CD14-positive monocyte (primary cell): ENCODE data around the gene OR52E5. TPM values are rescaled to one million over a fixed set of nuclear protein-coding genes. Genes with fewer than 3 reads are reported as not detected.

Source experiments
- DNase-seq, 3 donors: peaks; one replicate each; pipeline ENCODE4 v3.0.0-alpha.2; 2011 to 2022
- H2AFZ ChIP-seq: 2 replicates; pipeline ENCODE4 v1.6.0; 2012; ENCODE audit warnings: mild to moderate bottlenecking, low read depth, low read length, inconsistent platforms; ENCODE audit not compliant: insufficient read depth, poor library complexity, severe bottlenecking
- H3K27ac ChIP-seq, 2 donors: 1 replicate in 1 of 2; 2 replicates in 1 of 2; pipeline ENCODE4 v1.5.1; 2012 to 2013; ENCODE audit warnings: low read length in 2 of 2, control low read depth in 1 of 2, inconsistent platforms in 1 of 2, low read depth in 1 of 2, mild to moderate bottlenecking in 1 of 2
- H3K27me3 ChIP-seq, 2 donors: one replicate each; pipeline versions ENCODE4 v1.6.0 to v1.6.1; 2011 to 2013; ENCODE audit warnings: low read length in 2 of 2; ENCODE audit not compliant: control insufficient read depth in 2 of 2, insufficient read depth in 2 of 2
- H3K36me3 ChIP-seq, 2 donors: replicated peaks in 1 of 2; 1 replicate in 1 of 2; 2 replicates in 1 of 2; pipeline versions ENCODE4 v1.5.1 to v1.6.1; 2012 to 2013; ENCODE audit warnings: low read length in 2 of 2, control low read depth in 1 of 2, inconsistent platforms in 1 of 2, mild to moderate bottlenecking in 1 of 2; ENCODE audit not compliant: insufficient read depth in 2 of 2, control insufficient read depth in 1 of 2
- H3K4me1 ChIP-seq, 2 donors: 1 replicate in 1 of 2; 2 replicates in 1 of 2; pipeline versions ENCODE4 v1.5.1 to v1.6.1; 2012 to 2013; ENCODE audit warnings: low read length in 2 of 2, control low read depth in 1 of 2, inconsistent platforms in 1 of 2, mild to moderate bottlenecking in 1 of 2, moderate library complexity in 1 of 2; ENCODE audit not compliant: insufficient read depth in 2 of 2, control insufficient read depth in 1 of 2
- H3K4me2 ChIP-seq: replicated peaks from 2 replicates; pipeline ENCODE3; 2012; ENCODE audit warnings: low read length, moderate library complexity, mild to moderate bottlenecking; ENCODE audit not compliant: poor library complexity, severe bottlenecking; ENCODE audit errors: extremely low read depth
- H3K4me3 ChIP-seq, 3 experiments: fragments of 200-600 bp in 1 of 3; sonication (generic) in 1 of 3; replicated peaks in 1 of 3; 1 replicate in 2 of 3; 2 replicates in 1 of 3; pipeline ENCODE4 v1.5.1; 2011 to 2013; ENCODE audit warnings: low read length in 3 of 3, mild to moderate bottlenecking in 3 of 3, control low read depth in 2 of 3, low read depth in 2 of 3, inconsistent platforms in 1 of 3, moderate library complexity in 1 of 3
- H3K79me2 ChIP-seq: 2 replicates; pipeline ENCODE4 v1.6.0; 2012; ENCODE audit warnings: mild to moderate bottlenecking, control low read depth, inconsistent platforms, low read length, moderate library complexity; ENCODE audit not compliant: insufficient read depth
- H3K9ac ChIP-seq: 2 replicates; pipeline ENCODE4 v1.6.0; 2017; ENCODE audit warnings: low read length, mild to moderate bottlenecking; ENCODE audit not compliant: insufficient read depth, poor library complexity, severe bottlenecking
- H3K9me3 ChIP-seq, 2 donors: replicated peaks in 1 of 2; 1 replicate in 1 of 2; 2 replicates in 1 of 2; pipeline versions ENCODE4 v1.5.1 to v1.6.1; 2012 to 2013; ENCODE audit warnings: low read length in 2 of 2, control low read depth in 1 of 2; ENCODE audit not compliant: control insufficient read depth in 1 of 2, insufficient read depth in 1 of 2
- H4K20me1 ChIP-seq: 2 replicates; pipeline ENCODE4 v1.6.0; 2012; ENCODE audit warnings: mild to moderate bottlenecking, low read length, control low read depth, moderate library complexity; ENCODE audit not compliant: insufficient read depth
- H3K27ac Mint-ChIP-seq, 7 donors: one replicate each; pipeline ENCODE4 v1.8.0; 2020; ENCODE audit warnings: mild to moderate bottlenecking in 7 of 7, mixed read lengths in 7 of 7, moderate library complexity in 6 of 7, inconsistent platforms in 2 of 7
- H3K27me3 Mint-ChIP-seq, 3 donors: one replicate each; pipeline ENCODE4 v1.8.0; 2021 to 2022; ENCODE audit warnings: low read depth in 3 of 3, mild to moderate bottlenecking in 3 of 3, mixed read lengths in 3 of 3, moderate library complexity in 3 of 3, inconsistent platforms in 1 of 3
- H3K36me3 Mint-ChIP-seq, 2 donors: one replicate each; pipeline ENCODE4 v1.8.0; 2020; ENCODE audit warnings: mixed read lengths in 2 of 2, inconsistent platforms in 1 of 2, mild to moderate bottlenecking in 1 of 2
- H3K4me1 Mint-ChIP-seq: one replicate; pipeline ENCODE4 v1.8.0; 2020; ENCODE audit warnings: mild to moderate bottlenecking, mixed read lengths
- H3K4me3 Mint-ChIP-seq, 2 donors: one replicate each; pipeline ENCODE4 v1.8.0; 2020; ENCODE audit warnings: mild to moderate bottlenecking in 2 of 2, mixed read lengths in 2 of 2, moderate library complexity in 1 of 2
- H3K9me3 Mint-ChIP-seq, 7 donors: one replicate each; pipeline ENCODE4 v1.8.0; 2020 to 2022; ENCODE audit warnings: mixed read lengths in 7 of 7, mild to moderate bottlenecking in 6 of 7, moderate library complexity in 6 of 7, inconsistent platforms in 2 of 7
- WGBS: methylation state at CpG from one replicate; pipeline ENCODE4 v1.1.5; 2013; ENCODE audit warnings: missing lambda C conversion rate; ENCODE audit not compliant: insufficient coverage; 5-methylcytosine and 5-hydroxymethylcytosine counted together
- intact Hi-C, 2 donors: fragments of 100-400 bp; cut with micrococcal nuclease; formaldehyde crosslinking; loops; one replicate each; pipeline versions ENCODE4 v1.15.0 to v1.15.1; 2023
- polyA plus RNA-seq, 3 donors: library from polyadenylated mRNA; depleted of rRNA in 1 of 3; unstranded in 2 of 3; stranded (reverse) in 1 of 3; fragments of 300-500 nt in 2 of 3; fragments of >200 nt in 1 of 3; fragmentation: Illumina TruSeq in 2 of 3; gene quantifications; 1 replicate in 2 of 3; 2 replicates in 1 of 3; pipeline ENCODE4 v1.2.3, GENCODE V29; 2012 to 2021
- TF ChIP-seq, protein P1 (sequence below): fragments of 200-600 bp; IDR thresholded peaks from one replicate; pipeline ENCODE4 v1.8.0; 2022; ENCODE audit warnings: antibody characterized with exemption, mild to moderate bottlenecking

Gene OR52E5
- polyA plus RNA-seq, 3 donors: not detected

DNA sequence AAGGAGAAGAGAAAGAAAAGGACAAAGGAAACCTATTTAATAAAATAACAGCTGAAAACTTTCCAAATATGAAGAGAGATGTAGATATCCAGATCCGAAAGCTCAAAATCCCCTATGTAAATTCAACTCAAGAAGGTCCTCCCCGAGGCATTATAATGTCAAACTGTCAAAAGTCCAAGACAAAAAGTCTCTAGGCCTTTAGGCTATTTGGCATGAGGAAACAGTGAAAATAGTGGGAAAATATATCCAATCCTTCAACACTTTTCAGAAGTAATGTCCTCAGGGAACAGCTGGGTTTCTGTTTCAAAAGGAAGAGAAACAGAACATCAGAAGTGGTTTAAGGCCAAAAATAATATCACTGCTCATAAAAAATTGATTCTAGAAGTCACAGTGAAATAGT lies 14.4 kb upstream of the OR52E5 start:
- no peak overlapping the region for H2AFZ ChIP-seq
- H3K9ac ChIP-seq: no peak overlapping the region
- no peak overlapping the region for H3K4me3 ChIP-seq
- Mint-ChIP-seq H3K36me3 (no peaks in the 10 kb centered on the region), H3K9me3 (peaks cover 0 to 5% (median 3%) of the 10 kb centered on the region in 7 donors), H3K4me3 (no peak overlapping the region), H3K4me1 (no peaks in the 10 kb centered on the region), H3K27me3 (peaks cover 1 to 3% (median 2%) of the 10 kb centered on the region in 3 donors), H3K27ac (no peak overlapping the region)
- no peaks in the 10 kb centered on the region for H3K27me3 ChIP-seq
- H3K36me3 ChIP-seq: no peaks in the 10 kb centered on the region
- H4K20me1 ChIP-seq: no peaks in the 10 kb centered on the region
- no peaks in the 10 kb centered on the region for H3K79me2 ChIP-seq
- H3K27ac ChIP-seq: no peak overlapping the region
- H3K9me3 ChIP-seq: no peaks in the 10 kb centered on the region
- no CpG with 5 or more reads among the region's 2 CpGs for WGBS
- intact Hi-C loops: no loop called here
- no peaks in the 10 kb centered on the region for H3K4me1 ChIP-seq
- no peak for DNase-seq
- TF ChIP-seq, protein P1, sequence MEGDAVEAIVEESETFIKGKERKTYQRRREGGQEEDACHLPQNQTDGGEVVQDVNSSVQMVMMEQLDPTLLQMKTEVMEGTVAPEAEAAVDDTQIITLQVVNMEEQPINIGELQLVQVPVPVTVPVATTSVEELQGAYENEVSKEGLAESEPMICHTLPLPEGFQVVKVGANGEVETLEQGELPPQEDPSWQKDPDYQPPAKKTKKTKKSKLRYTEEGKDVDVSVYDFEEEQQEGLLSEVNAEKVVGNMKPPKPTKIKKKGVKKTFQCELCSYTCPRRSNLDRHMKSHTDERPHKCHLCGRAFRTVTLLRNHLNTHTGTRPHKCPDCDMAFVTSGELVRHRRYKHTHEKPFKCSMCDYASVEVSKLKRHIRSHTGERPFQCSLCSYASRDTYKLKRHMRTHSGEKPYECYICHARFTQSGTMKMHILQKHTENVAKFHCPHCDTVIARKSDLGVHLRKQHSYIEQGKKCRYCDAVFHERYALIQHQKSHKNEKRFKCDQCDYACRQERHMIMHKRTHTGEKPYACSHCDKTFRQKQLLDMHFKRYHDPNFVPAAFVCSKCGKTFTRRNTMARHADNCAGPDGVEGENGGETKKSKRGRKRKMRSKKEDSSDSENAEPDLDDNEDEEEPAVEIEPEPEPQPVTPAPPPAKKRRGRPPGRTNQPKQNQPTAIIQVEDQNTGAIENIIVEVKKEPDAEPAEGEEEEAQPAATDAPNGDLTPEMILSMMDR: no peak
- no peak overlapping the region for H3K4me2 ChIP-seq

DNA sequence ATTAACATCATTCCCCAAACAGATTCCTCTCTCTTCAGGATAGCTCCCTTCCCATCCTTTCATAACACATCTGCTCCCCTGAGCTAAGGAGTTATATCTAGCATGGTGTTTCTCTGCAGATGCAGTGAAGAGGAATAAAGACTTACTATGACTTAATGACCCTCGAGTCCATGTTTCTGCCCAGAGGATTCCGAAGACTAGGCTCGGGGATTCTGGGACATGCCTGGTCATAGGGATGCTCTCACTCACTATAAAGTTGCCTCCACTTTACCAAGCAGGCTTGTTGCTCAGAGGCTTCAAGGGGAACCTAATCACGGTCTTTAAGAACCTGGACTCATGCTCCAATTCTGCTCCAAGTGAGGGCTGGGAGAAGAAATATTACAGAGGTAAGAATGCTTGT lies 12.7 kb upstream of the OR52E5 start, which contains the start of gene OR52E4:
OR52E4 (plus strand) TSS at position 301 of the 400 bp plus-strand sequence. CDS start 3,664 bp downstream, outside the sequence.
- H3K9me3 Mint-ChIP-seq: peaks cover 0 to 1% (median 0%) of the 10 kb centered on the region in 7 donors
- no peak within 1 kb of the TSS for H3K4me2 ChIP-seq
- intact Hi-C loops: no loop called here
- no peak for DNase-seq
- no peaks in the 10 kb centered on the region for H3K4me1 Mint-ChIP-seq
- no peak within 1 kb of the TSS for H3K27ac ChIP-seq
- no peak within 1 kb of the TSS for H3K27ac Mint-ChIP-seq
- no peak within 1 kb of the TSS for H3K4me3 Mint-ChIP-seq
- H3K27me3 Mint-ChIP-seq: peaks cover 1 to 3% (median 2%) of the 10 kb centered on the region in 3 donors
- H3K9me3 ChIP-seq: no peaks in the 10 kb centered on the region
- H3K79me2 ChIP-seq: no peaks in the 10 kb centered on the region
- H3K36me3 ChIP-seq: no peaks in the 10 kb centered on the region
- H3K27me3 ChIP-seq: no peaks in the 10 kb centered on the region
- TF ChIP-seq, protein P1: no peak
- H3K9ac ChIP-seq: no peak within 1 kb of the TSS
- no peak within 1 kb of the TSS for H3K4me3 ChIP-seq
- H2AFZ ChIP-seq: no peak within 1 kb of the TSS
- H4K20me1 ChIP-seq: no peaks in the 10 kb centered on the region
- 86% methylated on average over 3 of the region's 4 CpGs for WGBS
- no peaks in the 10 kb centered on the region for H3K4me1 ChIP-seq
- no peaks in the 10 kb centered on the region for H3K36me3 Mint-ChIP-seq
